BJ (cell line): Measurements from ENCODE around the gene TTPAL. TPM values are rescaled to one million over a fixed set of nuclear protein-coding genes. Genes with fewer than 3 reads are reported as not detected.

ENCODE experiments used
- CTCF ChIA-PET: fragments of 350-600 bp; formaldehyde crosslinking; extraction: SDS; loops from one replicate; lab custom pipeline; 2021; ENCODE audit warnings: antibody characterized with exemption, inconsistent platforms; lab: Yijun Ruan, JAX
- POLR2A ChIA-PET: fragments of 300-600 bp; sonication (Branson Sonifier 250); formaldehyde crosslinking; extraction: SDS; loops from one replicate; lab custom pipeline; 2021; ENCODE audit warnings: antibody characterized with exemption; lab: Charles Lee
- DNase-seq: peaks from one replicate; pipeline ENCODE4 v3.0.0-alpha.2; 2011; ENCODE audit warnings: low read depth
- H3K27me3 ChIP-seq: 2 replicates; pipeline ENCODE4 v1.6.0; 2011; ENCODE audit warnings: low read length; ENCODE audit not compliant: control insufficient read depth, insufficient read depth
- H3K36me3 ChIP-seq: 2 replicates; pipeline ENCODE4 v1.5.1; 2011; ENCODE audit warnings: low read length; ENCODE audit not compliant: control insufficient read depth, insufficient read depth
- H3K4me3 ChIP-seq: 2 replicates; pipeline ENCODE4 v1.5.1; 2011; ENCODE audit warnings: low read depth, mild to moderate bottlenecking, control low read depth, low read length
- CTCF ChIP-seq: IDR thresholded peaks from 2 replicates; pipeline ENCODE4 v1.5.1; 2011; ENCODE audit warnings: low read depth, mild to moderate bottlenecking, control low read depth, inconsistent platforms, low read length, moderate library complexity; ENCODE audit not compliant: insufficient read depth
- polyA plus RNA-seq: library from polyadenylated mRNA; depleted of rRNA; stranded (reverse); fragments of >200 nt; gene quantifications from 2 replicates; pipeline ENCODE4 v1.2.3, GENCODE V29; 2011

The TTPAL gene
- polyA plus RNA-seq, 1 experiment, result 13.8 TPM

GRCh38 chr20:44436393-44436792 is 39.3 kb upstream of the TTPAL start:
- Histone ChIP-seq H3K4me3 (no peak overlapping the region), H3K36me3 (no peaks in the 10 kb centered on the region), H3K27me3 (peaks cover 2% of the 10 kb centered on the region)
- ChIA-PET CTCF (interaction anchor here (1.4 to 1.5 kb wide), 2 partner anchors 9 to 17 kb away, joined by 3 to 4 read pairs; no protein-coding TSS in a partner anchor), POLR2A (no interaction called here)
- TF ChIP-seq CTCF, result no peak
- DNase-seq, result no peak

- Histone ChIP-seq H3K27me3 (peaks cover 2% of the 10 kb centered on the region), H3K36me3 (no peaks in the 10 kb centered on the region), H3K4me3 (no peak overlapping the region)
- TF ChIP-seq CTCF, result no peak
- ChIA-PET POLR2A (no interaction called here), CTCF (interaction anchor here (0.5 to 1.5 kb wide), 2 partner anchors 10 to 1568 kb away, joined by 3 to 4 read pairs; no protein-coding TSS in a partner anchor)
- no peak for DNase-seq
Observed at GRCh38 chr20:44437497-44437896, 38.2 kb upstream of the TTPAL start.

- no peaks in the 10 kb centered on the region for H3K36me3 ChIP-seq
- H3K4me3 ChIP-seq, result no peak overlapping the region
- H3K27me3 ChIP-seq, result peaks cover 5% of the 10 kb centered on the region
- POLR2A ChIA-PET, result no interaction called here
- TF ChIP-seq CTCF, result no peak
- CTCF ChIA-PET, result interaction anchor here (1.9 kb wide), 1 partner anchor 23 kb away, joined by 5 read pairs; no protein-coding TSS in a partner anchor
- DNase-seq, result no peak
Observed at GRCh38 chr20:44438782-44439181, 36.9 kb upstream of the TTPAL start.

GRCh38 chr20:44439318-44439717 is 36.4 kb upstream of the TTPAL start:
- POLR2A ChIA-PET, result no interaction called here
- CTCF ChIA-PET, result interaction anchor here (1.9 kb wide), 1 partner anchor 22 kb away, joined by 5 read pairs; no protein-coding TSS in a partner anchor
- DNase-seq, result no peak

More at GRCh38 chr20:44439318-44439717, 36.4 kb upstream of the TTPAL start:
- Histone ChIP-seq H3K4me3 (no peak overlapping the region), H3K36me3 (no peaks in the 10 kb centered on the region), H3K27me3 (peaks cover 5% of the 10 kb centered on the region; the same call in 1 of the 2 replicates)
- TF ChIP-seq CTCF, result no peak
